Endothelial cell of umbilical vein (primary cell): ENCODE data around the gene GCNA. TPM values are rescaled to one million over a fixed set of nuclear protein-coding genes. Genes with fewer than 3 reads are reported as not detected.

ENCODE experiments used
- BruUV-seq: library from RNA; stranded (reverse); fragments of 400-500 nt; replicated peaks from 2 replicates; lab custom pipeline; 2021; lab: Mats Ljungman, UMichigan
- CTCF ChIA-PET: fragments of 300-600, 350-600 bp; sonication (Branson Sonifier 250); formaldehyde crosslinking; loops from one replicate; lab custom pipeline; 2021; ENCODE audit warnings: antibody characterized with exemption, inconsistent platforms; lab: Charles Lee
- POLR2A ChIA-PET: fragments of 300-600, 350-600 bp; sonication (Branson Sonifier 250); formaldehyde crosslinking; loops from one replicate; lab custom pipeline; 2021; ENCODE audit warnings: antibody characterized with exemption, inconsistent platforms; lab: Charles Lee
- DNase-seq: peaks from one replicate; pipeline ENCODE4 v3.0.0-alpha.2; 2011; ENCODE audit warnings: low read depth, low spot score
- FAIRE-seq: peaks from 2 replicates; lab custom pipeline; 2011; peaks lifted over from hg19 to GRCh38; lab: Jason Lieb, UNC
- H2AFZ ChIP-seq: 2 replicates; pipeline ENCODE4 v1.6.0; 2012; ENCODE audit warnings: low read depth, low read length, control low read depth, inconsistent platforms
- H3K27ac ChIP-seq: 2 replicates; pipeline ENCODE4 v1.5.1; 2011; ENCODE audit warnings: low read depth, mild to moderate bottlenecking, control low read depth, low read length, moderate library complexity; ENCODE audit not compliant: insufficient read depth
- H3K27me3 ChIP-seq, 2 experiments: 2 replicates each; pipeline versions ENCODE4 v1.6.0 to v1.6.1; 2011; ENCODE audit warnings: low read length in 2 of 2, mixed read lengths in 1 of 2; ENCODE audit not compliant: control insufficient read depth in 2 of 2, insufficient read depth in 2 of 2
- H3K36me3 ChIP-seq, 2 experiments: 2 replicates in 1 of 2; 3 replicates in 1 of 2; pipeline ENCODE4 v1.5.1; 2011; ENCODE audit warnings: low read length in 2 of 2, mild to moderate bottlenecking in 1 of 2, moderate library complexity in 1 of 2; ENCODE audit not compliant: control insufficient read depth in 2 of 2, insufficient read depth in 2 of 2; ENCODE audit errors: extremely low read depth in 1 of 2
- H3K4me1 ChIP-seq: 3 replicates; pipeline ENCODE4 v1.5.1; 2011; ENCODE audit warnings: mild to moderate bottlenecking, low read length; ENCODE audit not compliant: control insufficient read depth, insufficient read depth; ENCODE audit errors: extremely low read depth
- H3K4me2 ChIP-seq: 2 replicates; pipeline ENCODE4 v1.6.1; 2011; ENCODE audit warnings: low read length, control low read depth, mixed read lengths; ENCODE audit not compliant: insufficient read depth
- H3K4me3 ChIP-seq, 3 experiments: fragments of 200-600 bp in 1 of 3; sonication (generic), shearing (Covaris generic) in 1 of 3; replicated peaks in 1 of 3; 2 replicates each; pipeline ENCODE4 v1.5.1; 2011 to 2016; ENCODE audit warnings: control low read depth in 3 of 3, low read length in 3 of 3, mild to moderate bottlenecking in 2 of 3, inconsistent platforms in 1 of 3, low read depth in 1 of 3, moderate library complexity in 1 of 3; ENCODE audit not compliant: insufficient read depth in 1 of 3
- H3K79me2 ChIP-seq: 2 replicates; pipeline ENCODE4 v1.6.0; 2012; ENCODE audit warnings: low read length, inconsistent platforms; ENCODE audit not compliant: control insufficient read depth, insufficient read depth
- H3K9ac ChIP-seq: replicated peaks from 2 replicates; pipeline ENCODE3; 2011; ENCODE audit warnings: low read length, control low read depth; ENCODE audit not compliant: insufficient read depth; ENCODE audit errors: extremely low read depth
- H3K9me1 ChIP-seq: replicated peaks from 3 replicates; pipeline ENCODE4 v1.6.0; 2011; ENCODE audit warnings: mild to moderate bottlenecking, low read length; ENCODE audit not compliant: control insufficient read depth, insufficient read depth; ENCODE audit errors: extremely low read depth
- H3K9me3 ChIP-seq: replicated peaks from 2 replicates; pipeline ENCODE4 v1.5.1; 2012; ENCODE audit warnings: low read length, inconsistent platforms; ENCODE audit not compliant: control insufficient read depth, insufficient read depth
- H4K20me1 ChIP-seq: replicated peaks from 2 replicates; pipeline ENCODE3; 2011; ENCODE audit warnings: mild to moderate bottlenecking, low read length; ENCODE audit not compliant: control insufficient read depth, insufficient read depth; ENCODE audit errors: extremely low read depth
- CTCF ChIP-seq, 2 donors: IDR thresholded peaks; 1 replicate in 1 of 2; 2 replicates in 1 of 2; pipeline ENCODE4 v1.5.1; 2011; ENCODE audit warnings: low read length in 2 of 2, mild to moderate bottlenecking in 2 of 2, moderate library complexity in 2 of 2, control low read depth in 1 of 2, inconsistent platforms in 1 of 2, low read depth in 1 of 2; ENCODE audit not compliant: insufficient read depth in 1 of 2; ENCODE audit errors: extremely low read depth in 1 of 2
- EZH2 ChIP-seq: IDR thresholded peaks from 2 replicates; pipeline ENCODE4 v1.6.1; 2012; ENCODE audit warnings: borderline replicate concordance, low read depth, mild to moderate bottlenecking, moderate library complexity, low read length, inconsistent platforms; ENCODE audit not compliant: severe bottlenecking
- JUN ChIP-seq: IDR thresholded peaks from 2 replicates; pipeline ENCODE4 v1.6.1; 2011; ENCODE audit warnings: borderline replicate concordance, low read depth; ENCODE audit not compliant: insufficient read length, insufficient read depth
- MYC ChIP-seq: IDR thresholded peaks from one replicate; pipeline ENCODE4 v1.6.1; 2011; ENCODE audit warnings: mild to moderate bottlenecking, low read depth, low read length
- POLR2A ChIP-seq: IDR thresholded peaks from 2 replicates; pipeline ENCODE4 v1.6.1; 2012; ENCODE audit warnings: low read depth, mild to moderate bottlenecking, control low read depth, low read length
- dilution Hi-C: fragments of 300-500 bp; cut with MboI; formaldehyde crosslinking; loops from one replicate; pipeline ENCODE4 v1.15.0; 2019; ENCODE audit warnings: low sequenced_read_pairs; ENCODE audit not compliant: extremely low pct_ligation_motif_present
- intact Hi-C: fragments of 100-400 bp; cut with micrococcal nuclease; formaldehyde crosslinking; loops from one replicate; pipeline ENCODE4 v1.10.0; 2022
- polyA plus RNA-seq, 4 experiments: library from polyadenylated mRNA; depleted of rRNA in 3 of 4; stranded (reverse) in 3 of 4; unstranded in 1 of 4; fragments of >200 nt; gene quantifications; 2 replicates each; pipeline versions ENCODE4 v1.2.1 to v1.2.3, GENCODE V29; 2011 to 2012; ENCODE audit warnings: missing spikeins in 1 of 4
- total RNA-seq: library from RNA; stranded (reverse); gene quantifications from 2 replicates; pipeline ENCODE4 v1.2.3, GENCODE V29; 2021

GCNA gene
- total and polyA plus RNA-seq, 2 donors (not counting 3 experiments of a cell fraction or from before 2014, with no cell fraction given) = 1.0 to 4.0 TPM

- no peak overlapping the region for H3K27ac ChIP-seq
- peak overlapping the region; percentile 95 for H3K4me2 ChIP-seq
- no peaks in the 10 kb centered on the region for H3K36me3 ChIP-seq
- H4K20me1 ChIP-seq = peaks cover 11% of the 10 kb centered on the region
- intact Hi-C loops (no loop called here), dilution Hi-C loops (no loop called here)
- H3K27me3 ChIP-seq = no peaks in the 10 kb centered on the region
- peaks cover 26% of the 10 kb centered on the region for H3K4me1 ChIP-seq
- no peaks in the 10 kb centered on the region for H3K9me3 ChIP-seq
- H2AFZ ChIP-seq = no peak overlapping the region
- H3K9me1 ChIP-seq = no peaks in the 10 kb centered on the region
- H3K4me3 ChIP-seq = peak overlapping the region in 2 of 3 experiments; percentile 4 to 89
- FAIRE-seq (no peak), DNase-seq (no peak)
- ChIA-PET CTCF (no interaction called here), POLR2A (no interaction called here)
- peaks cover 81% of the 10 kb centered on the region for H3K79me2 ChIP-seq
- no TSS peak for BruUV-seq
- no peak for TF ChIP-seq JUN
- H3K9ac ChIP-seq = peak overlapping the region; percentile 3
Observed at GRCh38 chrX:71536285-71536684, 42.0 kb upstream of the GCNA start.

- no peak for TF ChIP-seq EZH2
- TF ChIP-seq POLR2A = no peak
- TF ChIP-seq CTCF (IDR thresholded peaks at IDR 0.05; ENCODE audit: extremely low read depth in 1 of 2, insufficient read depth in 1 of 2, low read depth in 1 of 2, low read length in 2 of 2) = no peak
- TF ChIP-seq MYC = no peak
- H2AFZ ChIP-seq = no peak overlapping the region
- DNase-seq = no peak
- H3K27ac ChIP-seq = no peak overlapping the region
- dilution Hi-C loops = no loop called here
- ChIA-PET POLR2A (no interaction called here), CTCF (no interaction called here)
- peaks cover 11% of the 10 kb centered on the region for H4K20me1 ChIP-seq
- no peak overlapping the region for H3K4me3 ChIP-seq
- no peak overlapping the region for H3K4me2 ChIP-seq
- no peak overlapping the region for H3K9ac ChIP-seq
- peaks cover 93% of the 10 kb centered on the region for H3K79me2 ChIP-seq
- H3K4me1 ChIP-seq = peaks cover 35% of the 10 kb centered on the region
- H3K9me1 ChIP-seq = no peaks in the 10 kb centered on the region
- no TSS peak for BruUV-seq
- H3K27me3 ChIP-seq = no peaks in the 10 kb centered on the region
- no peaks in the 10 kb centered on the region for H3K9me3 ChIP-seq
- FAIRE-seq = no peak
- intact Hi-C loops = no loop called here
- no peaks in the 10 kb centered on the region for H3K36me3 ChIP-seq
Observed at GRCh38 chrX:71537743-71538142, 40.5 kb upstream of the GCNA start.
